Stimulated activated CD8-positive, alpha-beta memory T cell treated with anti-CD3 and anti-CD28 coated beads, Interleukin-15, amount 100 ng/mL, for 4 hours (primary cell): ENCODE data around the gene RNASE12.
"Not testable (repeated sequence)": the region's sequence is repeated elsewhere in the genome, so short reads cannot be mapped to it uniquely, and the experiment has no call there.

Experiments used
- DNase-seq, 2 donors: peaks; one replicate each; pipeline ENCODE4 v3.0.0-alpha.2; 2020; ENCODE audit warnings: low read depth in 2 of 2

The RNASE12 gene, protein sequence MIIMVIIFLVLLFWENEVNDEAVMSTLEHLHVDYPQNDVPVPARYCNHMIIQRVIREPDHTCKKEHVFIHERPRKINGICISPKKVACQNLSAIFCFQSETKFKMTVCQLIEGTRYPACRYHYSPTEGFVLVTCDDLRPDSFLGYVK

DNA sequence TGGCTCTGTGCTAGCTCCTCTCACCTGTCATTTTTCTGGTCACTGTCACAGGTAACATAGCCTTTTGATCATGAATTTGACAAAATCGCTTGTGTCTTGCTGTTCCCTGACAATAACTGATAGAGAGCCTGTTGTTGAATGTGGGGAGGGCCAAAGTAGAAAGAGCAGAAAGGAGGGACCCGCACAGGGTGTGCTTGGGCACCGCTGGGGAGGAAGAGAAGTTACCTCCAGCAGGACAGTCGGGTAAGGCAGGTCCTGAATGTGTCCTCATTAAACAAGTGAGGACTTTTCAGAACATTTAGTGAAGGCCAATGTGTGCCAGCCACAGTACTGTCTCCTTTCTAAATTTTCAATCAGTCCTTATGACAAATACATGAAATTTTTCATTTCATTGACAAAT is at the start of gene RNASE12:
RNASE12 (minus strand) TSS at position 142 of the 400 bp plus-strand sequence. CDS start 653 bp downstream, outside the sequence.
- no peak for DNase-seq

DNA sequence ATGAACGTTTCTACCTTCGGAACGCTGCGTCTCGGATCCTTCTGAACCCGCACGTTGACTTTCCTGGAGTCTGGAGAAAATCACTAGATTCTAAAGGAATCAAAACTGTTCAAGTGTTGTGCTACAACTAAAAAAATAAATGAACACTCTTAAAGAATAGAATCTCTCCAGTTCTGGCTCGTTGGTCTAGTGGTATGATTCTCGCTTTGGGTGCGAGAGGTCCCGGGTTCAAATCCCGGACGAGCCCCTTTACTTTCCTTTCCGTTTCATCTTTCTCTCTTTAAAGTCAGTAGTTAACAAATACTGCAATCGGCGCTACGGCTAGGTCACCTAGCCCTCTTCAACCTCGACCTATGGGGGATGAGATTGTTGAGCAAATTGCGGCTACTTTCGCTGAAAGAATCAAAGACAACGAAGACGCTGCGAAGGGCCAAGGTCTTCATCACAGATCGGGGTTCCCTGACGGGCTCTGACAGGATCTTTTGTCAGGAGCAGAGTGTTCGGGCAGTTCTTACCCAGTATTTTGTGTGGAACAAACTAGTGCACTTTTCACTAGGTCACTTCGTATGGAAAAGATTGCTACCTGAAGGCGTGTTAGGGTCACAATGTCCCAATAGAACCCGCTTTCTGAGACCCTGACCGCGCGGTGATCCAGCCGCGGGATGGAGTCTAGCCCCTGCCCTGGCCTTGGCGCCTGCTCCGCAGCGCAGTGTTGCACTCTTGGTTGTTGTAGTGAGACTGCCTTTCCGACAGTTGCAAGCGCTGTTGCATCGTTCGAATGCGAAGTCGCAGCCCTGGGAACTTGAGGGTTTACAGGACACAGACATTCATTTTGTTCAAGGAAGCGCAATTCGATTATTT is 41.9 kb upstream of the RNASE12 start:
- no peak for DNase-seq

DNA sequence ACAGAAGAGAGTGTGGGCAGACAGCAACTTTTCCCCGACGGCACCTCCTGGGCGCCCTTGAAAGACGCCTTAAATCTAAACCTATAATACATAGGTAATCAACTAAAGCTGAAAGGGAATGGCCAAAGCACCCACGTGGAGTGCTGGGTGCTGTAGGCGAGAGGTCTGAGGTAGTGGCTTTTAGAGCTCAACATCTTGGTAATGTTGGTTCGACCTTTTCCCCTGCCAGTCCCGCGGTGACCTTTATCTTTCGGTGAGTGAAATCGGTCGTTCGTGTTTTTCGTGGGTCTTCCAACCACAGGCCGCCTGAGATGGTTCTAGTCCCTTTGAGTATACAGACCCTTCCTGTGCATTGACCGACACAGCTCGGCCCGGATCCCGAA is 41.3 kb upstream of the RNASE12 start:
- DNase-seq = no peak

DNA sequence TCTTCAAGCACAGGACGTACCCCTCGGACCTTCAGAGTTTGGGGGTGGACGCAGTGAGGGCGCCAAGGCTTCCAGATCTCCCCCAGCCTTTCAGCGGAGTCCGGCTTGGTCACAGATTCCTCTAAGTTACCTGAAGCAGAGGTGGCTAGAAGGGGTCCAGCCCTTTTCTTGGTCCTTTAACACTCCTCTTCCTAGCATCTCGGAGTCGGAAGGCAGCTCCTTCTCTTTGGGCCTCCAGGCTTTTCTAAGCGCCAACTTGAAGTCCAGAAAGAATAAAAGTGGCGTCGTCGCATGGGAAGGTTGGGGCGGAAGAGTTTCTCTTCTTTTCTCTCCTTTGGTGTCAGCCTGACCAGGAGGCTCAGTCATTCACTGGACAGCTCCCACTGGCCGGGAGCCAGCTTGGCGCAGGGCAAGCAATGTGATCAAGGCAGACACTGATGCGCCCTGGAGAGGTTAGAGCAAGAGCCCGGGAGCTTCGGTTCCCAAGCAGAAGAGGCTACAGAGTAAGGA is 40.8 kb upstream of the RNASE12 start:
- DNase-seq = no peak

DNA sequence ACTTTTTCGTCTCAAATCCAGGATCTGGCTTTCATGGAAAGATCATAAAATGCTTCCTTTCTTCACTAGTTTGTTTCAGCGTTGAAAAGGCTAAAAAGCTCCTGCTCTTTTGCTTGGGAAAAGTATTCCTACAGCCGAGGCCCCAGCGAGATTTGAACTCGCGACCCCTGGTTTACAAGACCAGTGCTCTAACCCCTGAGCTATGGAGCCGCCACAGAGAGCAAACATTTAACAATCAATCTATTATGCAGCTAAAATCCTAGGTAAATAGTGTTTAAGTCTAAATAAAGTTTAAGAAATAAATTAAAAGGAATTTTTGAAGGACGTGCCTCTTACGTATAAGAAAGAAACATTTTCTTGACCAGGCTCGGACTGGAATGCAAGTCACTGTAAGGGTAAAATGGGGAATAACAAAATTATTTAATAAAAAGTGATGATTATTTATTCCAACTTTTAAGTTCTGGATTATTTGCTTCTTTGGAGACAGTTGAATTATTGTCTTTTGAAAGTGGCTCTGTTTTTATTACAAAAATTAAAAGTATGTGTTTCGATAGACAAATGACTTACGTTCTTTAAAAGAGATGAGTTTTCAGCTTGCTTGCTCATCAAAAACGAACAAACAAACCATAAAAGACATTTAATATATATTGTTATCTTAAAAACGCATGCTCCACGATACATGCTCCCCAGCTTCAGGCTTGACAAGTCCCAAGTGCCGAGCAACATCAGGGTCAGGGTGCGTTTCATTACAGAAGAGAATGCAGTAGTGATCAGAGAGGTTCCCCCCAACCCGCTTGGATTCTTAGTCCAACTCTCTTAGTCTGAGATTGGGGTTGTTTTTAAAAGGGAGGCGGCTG is 40.1 kb upstream of the RNASE12 start:
- no peak for DNase-seq

DNA sequence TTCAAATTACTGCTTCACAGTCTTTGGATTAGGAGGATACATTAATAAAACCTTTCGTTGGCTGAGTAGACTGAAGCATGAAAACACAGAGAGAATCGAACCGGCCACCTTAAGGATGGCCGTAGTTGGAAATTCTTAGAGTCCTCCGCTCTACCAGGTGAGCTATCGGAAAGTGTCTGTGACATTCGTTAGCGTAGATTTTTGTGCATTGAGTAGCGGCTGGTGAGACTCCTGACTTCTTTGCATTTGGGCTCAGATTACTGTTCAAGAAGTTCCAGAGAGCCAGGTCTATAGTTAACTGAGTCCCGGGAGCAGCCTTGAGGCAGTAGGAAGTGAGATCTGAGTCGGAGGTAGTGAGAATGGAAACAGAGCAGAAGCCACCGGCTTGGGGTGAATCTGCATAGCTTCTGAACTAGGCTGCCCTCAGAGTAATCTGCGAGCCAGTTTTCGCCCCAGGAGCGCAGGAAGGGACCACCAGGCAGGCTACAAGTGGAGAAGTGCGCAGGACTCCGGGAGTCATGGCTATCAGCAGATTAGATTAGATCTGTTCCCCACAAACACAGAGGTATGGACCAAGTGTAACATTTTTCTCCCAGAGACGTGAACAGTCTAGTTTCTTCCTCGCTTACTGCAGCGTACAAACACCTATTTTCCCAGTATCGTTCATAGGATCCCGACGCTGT is 39.3 kb upstream of the RNASE12 start:
- DNase-seq = no peak

DNA sequence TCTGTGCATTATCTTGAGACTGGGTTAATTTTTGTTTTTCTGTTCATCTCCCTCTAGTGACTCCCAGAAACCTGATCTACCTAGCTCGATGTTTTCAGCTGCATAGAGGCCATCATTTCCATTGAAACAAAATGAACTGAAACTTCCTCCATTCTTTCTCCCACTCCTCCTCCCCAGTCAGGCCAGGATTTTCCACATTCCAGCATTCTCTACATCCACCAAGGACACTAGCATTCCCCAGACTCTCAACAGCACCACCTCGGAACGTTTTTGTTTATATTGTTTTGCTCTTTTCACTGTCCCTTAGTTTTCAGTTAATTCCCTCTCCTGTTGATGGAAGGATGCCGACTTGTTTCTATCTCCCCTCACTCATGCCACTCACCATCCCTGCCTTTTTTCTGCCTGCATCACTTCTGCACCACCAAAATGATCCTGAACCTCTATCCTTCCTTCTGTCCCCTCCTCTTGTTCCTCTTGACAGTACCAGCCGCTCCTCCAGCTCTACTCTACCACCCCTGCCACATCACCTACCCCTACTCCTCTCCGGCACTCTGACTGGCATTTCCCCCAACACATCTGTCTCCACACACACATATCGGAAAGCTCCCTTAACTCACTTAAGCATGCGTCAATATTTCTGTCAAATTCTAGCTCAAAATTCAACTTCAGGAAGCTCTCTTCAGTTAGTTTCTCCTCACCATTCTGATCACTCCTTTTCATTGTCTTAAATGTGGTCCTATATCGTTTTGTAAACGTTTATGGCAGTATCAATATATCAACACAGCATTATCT is 37.1 kb upstream of the RNASE12 start:
- no peak for DNase-seq

DNA sequence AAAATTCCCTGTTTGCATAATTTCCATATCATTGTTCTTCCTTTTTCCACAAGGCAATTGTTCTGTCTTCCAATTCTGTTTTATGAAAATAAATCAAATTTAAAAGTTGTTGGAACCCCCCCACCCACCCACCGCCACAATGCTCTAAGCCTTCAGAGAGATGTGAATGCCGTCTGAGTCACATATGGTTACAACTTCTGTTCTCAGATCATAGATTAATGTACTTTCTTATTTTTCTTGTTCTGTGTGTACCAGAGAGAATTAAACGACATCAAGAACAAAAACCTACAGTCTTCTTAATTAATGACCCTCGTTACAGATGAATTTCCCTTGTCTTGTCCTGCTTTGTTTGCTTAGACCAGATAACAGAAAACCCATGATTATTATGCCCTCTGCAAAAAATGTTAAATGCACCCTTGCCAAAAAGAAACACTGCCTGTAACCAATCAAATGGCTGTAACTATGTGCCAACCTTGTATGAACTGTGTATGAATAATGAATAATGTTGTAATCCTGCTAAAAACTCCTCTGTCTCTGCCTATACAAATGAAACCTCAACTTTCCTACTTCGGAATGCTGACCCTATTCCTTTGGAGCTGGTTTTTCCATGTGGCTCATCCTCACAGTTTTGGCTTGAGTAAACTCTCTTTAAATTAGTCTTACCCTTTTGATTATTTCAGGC is 36.3 kb upstream of the RNASE12 start:
- no peak for DNase-seq

DNA sequence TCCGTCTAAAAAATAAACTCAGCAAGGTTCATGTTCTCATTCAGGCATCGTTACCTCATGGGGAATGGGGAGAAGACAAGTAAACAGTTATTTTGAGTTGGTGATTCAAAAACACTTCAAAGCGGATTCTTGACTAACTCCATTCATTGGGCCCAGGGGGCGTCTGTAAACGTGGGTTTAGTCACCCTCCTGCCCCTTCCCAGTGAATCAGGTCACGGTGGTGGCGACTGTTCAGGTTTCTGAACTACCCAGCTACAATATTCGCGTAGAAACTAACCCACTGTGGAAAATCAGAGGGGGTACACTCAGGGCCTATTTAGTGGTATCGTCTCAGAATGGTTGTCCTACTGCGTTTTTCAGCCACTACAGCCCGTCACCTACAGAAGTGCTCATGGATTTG is 35.1 kb upstream of the RNASE12 start:
- no peak for DNase-seq

DNA sequence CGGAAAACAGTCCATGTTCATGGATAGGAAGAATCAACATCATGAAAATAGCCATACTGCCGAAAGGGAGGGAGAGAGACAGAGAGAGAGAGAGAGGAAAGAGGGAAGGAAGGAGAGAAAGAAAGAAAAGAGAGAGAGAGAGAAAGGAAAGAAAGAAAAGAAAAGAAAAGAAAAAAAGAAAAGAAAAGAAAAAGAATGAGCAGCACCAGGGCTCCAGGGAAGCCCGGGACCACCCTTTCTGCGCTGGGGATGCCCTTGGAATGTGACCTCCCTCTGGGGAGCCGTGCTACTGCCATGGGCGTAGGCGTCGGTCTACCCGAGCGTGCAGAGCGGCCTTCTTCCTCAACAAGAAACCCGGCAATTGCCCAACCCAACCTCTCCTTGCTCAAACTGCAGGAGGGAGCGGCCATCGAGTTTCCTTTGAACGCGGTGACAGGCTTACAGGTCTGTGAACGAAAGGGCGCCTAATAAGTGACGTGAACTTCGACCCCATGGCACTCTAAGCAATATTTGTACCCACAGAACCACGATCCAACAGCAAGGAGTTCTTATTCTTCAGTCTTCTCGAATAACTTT is 33.4 kb upstream of the RNASE12 start:
- no peak for DNase-seq

DNA sequence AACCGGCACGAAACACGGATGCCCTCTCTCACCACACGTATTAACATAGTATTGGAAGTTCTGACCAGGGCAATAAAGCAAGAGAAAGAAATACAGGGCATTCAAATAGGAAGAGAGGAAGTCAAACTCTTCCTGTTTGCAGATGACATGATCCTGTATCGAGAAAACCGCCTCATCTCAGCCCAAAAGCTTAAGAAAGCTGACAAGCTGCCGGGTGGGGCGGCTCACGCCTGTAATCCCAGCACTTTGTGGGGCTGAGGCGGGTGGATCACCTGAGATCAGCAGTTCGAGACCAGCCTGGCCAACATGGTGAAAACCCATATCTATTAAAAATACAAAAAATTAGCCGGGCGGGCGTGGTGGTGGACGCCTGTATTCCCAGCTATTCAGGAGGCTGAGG is 32.6 kb upstream of the RNASE12 start:
- DNase-seq = no peak

DNA sequence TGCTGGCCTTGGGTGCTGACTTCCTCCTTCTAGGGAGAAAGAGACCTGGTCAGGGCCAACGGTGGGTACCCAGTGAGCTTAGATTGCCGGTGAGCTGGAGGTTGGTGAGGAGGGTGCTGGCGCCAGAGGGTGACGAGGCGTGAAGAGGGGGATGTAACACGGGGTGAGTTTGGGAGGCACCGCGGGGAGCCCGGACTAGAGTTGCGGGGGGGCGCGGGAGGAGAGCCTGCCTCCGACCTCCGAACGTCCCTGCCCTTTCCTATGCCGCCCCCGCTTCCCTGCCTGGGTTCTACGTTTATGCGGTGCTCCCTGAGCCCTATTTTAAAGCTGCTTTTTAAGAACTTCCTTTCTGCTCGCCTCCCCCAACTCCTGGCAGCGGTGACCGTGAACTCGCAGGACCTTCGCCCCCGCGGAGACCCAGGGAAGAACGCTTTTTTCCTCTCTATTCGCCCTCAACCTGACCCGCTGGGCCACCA is 31.7 kb upstream of the RNASE12 start:
- DNase-seq = no peak

DNA sequence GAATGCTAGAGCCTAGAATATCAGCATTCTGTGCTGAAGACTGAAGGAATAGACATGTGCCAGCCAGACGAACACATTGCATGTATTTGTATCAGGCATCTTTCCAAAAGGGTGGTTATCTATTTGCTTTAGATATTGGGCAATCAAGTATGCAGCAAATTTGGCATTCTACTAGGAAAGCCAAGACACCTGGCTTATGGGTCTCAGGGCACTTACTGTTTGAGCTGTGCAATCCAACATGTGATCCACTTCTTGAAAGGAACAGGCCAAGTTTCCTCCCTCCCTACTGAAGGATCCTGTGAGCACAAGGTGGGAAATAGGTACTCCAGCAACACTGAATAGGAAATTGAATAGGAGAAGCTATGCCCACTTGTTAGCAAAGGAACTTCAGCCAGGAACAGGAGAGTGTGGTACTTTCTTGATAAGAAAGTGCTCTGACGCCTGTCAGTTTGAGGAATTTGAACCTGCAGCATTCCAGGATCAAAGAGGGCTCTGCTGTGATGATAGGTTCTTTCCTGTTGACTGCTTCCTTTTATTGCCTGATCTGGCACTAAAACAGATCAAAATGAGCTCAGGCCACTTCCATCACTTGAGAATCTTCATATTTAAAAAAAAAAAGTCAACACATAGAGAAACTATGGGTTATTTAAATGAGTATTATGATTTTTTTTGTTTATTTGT is 29.8 kb upstream of the RNASE12 start:
- DNase-seq = no peak

DNA sequence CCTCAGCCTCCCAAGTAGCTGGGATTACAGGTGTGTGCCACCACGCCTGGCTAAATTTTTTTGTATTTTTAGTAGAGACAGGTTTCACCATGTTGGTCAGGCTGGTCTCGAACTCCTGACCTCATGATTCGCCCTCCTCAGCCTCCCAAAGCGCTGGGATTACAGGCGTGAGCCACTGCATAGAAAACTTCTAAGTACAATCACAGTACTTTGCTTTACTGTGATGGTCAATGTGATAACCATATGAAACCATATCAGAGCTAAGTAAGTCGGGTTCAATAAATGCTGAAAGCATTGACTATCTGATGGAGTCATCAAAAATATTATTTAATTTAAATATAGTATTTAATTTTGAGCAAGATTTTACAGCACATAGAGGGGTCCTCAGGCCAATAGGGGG is 28.5 kb upstream of the RNASE12 start:
- DNase-seq = not testable (repeated sequence)

DNA sequence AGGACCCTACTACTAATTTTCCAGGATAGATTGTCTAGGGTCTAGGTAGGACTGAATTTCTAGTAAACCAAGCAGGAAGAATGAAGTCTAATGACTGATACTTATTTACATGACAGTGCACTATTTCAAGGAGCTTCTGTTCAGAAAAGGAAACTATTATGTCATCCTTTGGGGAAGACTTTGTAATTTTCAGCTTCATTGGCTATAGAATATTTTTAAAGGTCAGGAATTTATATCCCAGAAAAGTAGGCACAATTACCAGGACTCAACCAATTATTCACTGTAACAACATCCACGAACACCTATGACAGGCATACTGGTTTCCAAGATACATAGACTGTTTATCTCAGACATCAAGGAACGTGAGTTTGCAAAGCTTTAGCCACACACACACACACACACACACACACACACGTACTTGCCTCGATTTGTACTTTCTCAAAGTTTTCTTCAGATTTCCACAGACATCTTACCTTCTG is 27.1 kb upstream of the RNASE12 start:
- no peak for DNase-seq

DNA sequence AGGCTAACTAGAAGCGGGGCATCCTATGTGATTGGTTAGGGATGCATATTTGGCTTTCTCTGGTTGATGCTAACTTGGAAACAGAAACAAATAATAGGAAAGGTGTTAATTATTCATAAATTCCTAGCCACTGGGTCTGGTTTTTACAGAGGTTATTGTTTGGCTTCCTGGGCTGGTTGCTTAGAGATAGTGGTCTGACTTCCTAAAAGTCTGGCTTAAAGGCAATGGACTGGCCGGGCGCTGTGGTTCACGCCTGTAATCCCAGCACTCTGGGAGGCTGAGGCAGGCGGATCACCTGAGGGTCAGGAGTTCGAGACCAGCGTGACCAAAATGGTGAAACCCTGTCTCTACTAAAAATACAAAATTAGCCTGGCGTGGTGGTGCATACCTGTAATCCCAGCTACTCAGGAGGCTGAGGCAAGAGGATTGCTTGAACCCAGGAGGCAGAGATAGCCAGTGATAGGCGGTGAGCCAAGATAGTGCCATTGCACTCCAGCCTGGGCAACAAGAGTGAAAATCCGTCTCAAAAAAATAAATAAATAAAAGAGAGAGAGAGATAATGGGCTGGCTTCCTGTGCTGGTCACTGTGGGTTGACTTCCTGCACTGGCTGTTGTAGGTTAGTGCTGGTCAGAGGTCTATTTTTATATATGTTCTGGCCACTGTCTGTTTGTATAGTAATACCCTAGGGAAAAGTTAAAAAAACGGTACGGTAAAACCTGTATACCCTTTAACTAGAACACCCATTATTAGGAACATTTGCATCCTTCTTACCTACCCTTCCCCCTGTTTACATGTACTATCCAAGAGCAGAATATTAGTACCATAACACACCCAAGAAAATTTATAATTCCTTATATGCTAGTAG is 26.2 kb upstream of the RNASE12 start:
- no peak for DNase-seq

DNA sequence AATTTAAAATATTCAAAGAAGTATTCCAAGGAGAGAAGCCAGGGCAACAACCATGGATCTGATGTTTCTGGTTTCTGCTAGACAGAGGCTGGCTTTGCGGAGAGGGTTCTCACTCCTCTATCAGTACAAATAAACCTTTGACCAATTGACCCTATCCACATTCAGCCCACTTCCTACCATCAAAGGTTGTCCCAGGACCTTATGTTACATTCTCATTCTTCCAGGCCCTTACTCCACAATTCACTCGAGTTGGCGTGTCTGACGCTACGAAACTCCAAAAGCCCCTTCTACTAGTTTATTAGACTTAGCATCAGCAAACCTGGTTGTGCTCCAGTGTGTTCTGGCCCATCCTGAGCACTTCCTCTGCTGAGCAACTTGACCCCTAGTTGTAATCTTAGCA is 24.8 kb upstream of the RNASE12 start:
- DNase-seq = no peak
